ENCODE results near the gene TPGS1. TPM values are rescaled to one million over a fixed set of nuclear protein-coding genes. Genes with fewer than 3 reads are reported as not detected.

Gene TPGS1
- total and polyA plus RNA-seq, 8 donors: 1.2 to 65.5 (median 25.0) TPM

DNA sequence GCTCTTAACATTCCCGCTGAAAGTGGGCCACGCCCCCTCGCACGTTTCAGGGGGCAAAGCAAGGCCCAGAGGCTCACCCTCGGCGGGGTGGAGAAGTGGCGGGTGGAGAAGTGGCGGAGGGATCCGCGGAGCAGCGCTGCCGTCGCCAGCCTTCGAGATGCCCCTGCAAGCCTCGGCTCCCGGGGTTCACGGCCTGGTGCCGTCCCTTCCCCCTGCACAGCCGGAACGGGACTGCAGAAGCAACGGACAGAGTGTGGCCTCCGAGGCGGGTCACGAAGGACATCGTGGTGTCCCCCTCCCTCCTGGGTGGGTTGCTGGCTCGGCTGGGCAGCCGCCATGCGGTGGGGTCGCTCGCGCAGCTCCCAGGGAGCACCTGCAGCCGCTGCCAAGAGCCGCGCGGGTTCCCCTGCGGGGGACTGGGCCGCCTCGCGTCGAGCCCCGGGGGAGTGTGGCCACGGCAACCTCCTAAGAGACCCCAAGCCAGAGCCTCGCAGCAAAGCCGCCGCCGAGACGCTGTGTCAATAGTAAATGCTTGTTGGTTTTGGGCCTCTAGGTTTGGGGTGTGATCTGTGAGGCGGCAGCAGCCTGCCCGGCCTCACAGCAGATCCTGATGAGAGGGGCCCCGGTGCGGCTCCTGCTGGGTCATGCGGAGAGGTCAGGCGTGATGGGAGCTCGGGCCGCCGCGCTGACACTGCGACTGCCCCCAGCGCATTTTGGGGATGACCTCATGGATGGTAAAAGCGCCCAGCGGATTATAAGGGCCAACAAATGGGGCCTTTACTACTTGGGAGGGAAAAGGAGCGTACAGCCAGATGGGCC lies 5.5 kb downstream of the TPGS1 start:
- intact Hi-C loops (cut with DNase I; ENCODE audit: low total_unique reads): no loop called here
- Histone ChIP-seq H3K4me3 (no peak overlapping the region), H3K27ac (peak overlapping the region in 1 of 5 donors; percentile 23), H3K9me3 (no peaks in the 10 kb centered on the region), H3K36me3 (peaks cover 0 to 11% (median 6%) of the 10 kb centered on the region in 4 donors), H3K27me3 (no peaks in the 10 kb centered on the region), H3K4me1 (peaks cover 11 to 41% (median 32%) of the 10 kb centered on the region in 4 donors)
- TF ChIP-seq, protein P1, sequence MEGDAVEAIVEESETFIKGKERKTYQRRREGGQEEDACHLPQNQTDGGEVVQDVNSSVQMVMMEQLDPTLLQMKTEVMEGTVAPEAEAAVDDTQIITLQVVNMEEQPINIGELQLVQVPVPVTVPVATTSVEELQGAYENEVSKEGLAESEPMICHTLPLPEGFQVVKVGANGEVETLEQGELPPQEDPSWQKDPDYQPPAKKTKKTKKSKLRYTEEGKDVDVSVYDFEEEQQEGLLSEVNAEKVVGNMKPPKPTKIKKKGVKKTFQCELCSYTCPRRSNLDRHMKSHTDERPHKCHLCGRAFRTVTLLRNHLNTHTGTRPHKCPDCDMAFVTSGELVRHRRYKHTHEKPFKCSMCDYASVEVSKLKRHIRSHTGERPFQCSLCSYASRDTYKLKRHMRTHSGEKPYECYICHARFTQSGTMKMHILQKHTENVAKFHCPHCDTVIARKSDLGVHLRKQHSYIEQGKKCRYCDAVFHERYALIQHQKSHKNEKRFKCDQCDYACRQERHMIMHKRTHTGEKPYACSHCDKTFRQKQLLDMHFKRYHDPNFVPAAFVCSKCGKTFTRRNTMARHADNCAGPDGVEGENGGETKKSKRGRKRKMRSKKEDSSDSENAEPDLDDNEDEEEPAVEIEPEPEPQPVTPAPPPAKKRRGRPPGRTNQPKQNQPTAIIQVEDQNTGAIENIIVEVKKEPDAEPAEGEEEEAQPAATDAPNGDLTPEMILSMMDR (IDR thresholded peaks at IDR 0.05): no peak
- no peak for TF ChIP-seq POLR2AphosphoS5 (IDR thresholded peaks at IDR 0.05)
- TF ChIP-seq EP300 (IDR thresholded peaks at IDR 0.05): no peak
- TF ChIP-seq POLR2A (IDR thresholded peaks at IDR 0.05): no peak
- DNase-seq: peak in 1 of 2 donors; percentile 64
- WGBS, 5 donors: 31 to 61% (median 39%) methylated on average over 16 to 62 of the region's 62 CpGs

DNA sequence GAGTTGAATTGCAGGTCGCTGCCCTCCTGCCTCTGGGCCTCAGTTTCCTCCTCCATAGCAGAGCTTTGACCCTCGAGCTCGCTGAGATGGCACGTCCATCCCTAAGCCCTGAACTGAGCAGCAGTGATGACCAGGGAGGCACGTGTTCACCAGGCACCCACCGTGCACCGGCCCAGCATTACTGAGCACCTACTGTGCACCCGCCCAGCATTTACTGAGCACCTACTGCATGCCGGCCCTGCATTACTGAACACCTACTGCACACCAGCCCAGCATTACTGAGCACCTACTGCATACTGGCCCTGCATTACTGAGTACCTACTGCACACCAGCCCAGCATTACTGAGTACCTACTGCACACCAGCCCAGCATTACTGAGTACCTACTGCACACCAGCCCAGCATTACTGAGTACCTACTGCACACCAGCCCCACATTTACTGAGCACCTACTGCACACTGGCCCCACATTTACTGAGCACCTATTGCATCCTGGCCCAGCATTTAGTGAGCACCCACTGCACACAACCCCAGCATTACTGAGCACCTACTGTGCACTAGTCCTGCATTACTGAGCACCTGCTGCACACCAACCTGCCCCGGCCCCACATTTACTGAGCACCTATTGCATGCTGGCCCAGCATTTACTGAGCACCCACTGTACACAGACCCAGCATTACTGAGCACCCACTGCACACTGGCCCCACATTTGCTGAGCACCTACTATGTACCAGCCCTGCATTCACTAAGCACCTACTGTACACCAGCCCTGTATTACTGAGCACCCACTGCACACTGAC lies 6.3 kb downstream of the TPGS1 start:
- intact Hi-C loops (cut with DNase I; ENCODE audit: low total_unique reads): no loop called here
- Histone ChIP-seq H3K4me3 (no peak overlapping the region), H3K27ac (no peak overlapping the region), H3K36me3 (peaks cover 0 to 11% (median 6%) of the 10 kb centered on the region in 4 donors), H3K27me3 (no peaks in the 10 kb centered on the region), H3K4me1 (peaks cover 3 to 33% (median 25%) of the 10 kb centered on the region in 4 donors), H3K9me3 (no peaks in the 10 kb centered on the region)
- no peak for DNase-seq
- 70 to 85% (median 77%) methylated on average over 8 to 10 of the region's 10 CpGs for WGBS, 5 donors
- TF ChIP-seq EP300 (IDR thresholded peaks at IDR 0.05) (no peak), POLR2AphosphoS5 (IDR thresholded peaks at IDR 0.05) (no peak), POLR2A (IDR thresholded peaks at IDR 0.05) (no peak)
- TF ChIP-seq, protein P1 (IDR thresholded peaks at IDR 0.05): no peak

DNA sequence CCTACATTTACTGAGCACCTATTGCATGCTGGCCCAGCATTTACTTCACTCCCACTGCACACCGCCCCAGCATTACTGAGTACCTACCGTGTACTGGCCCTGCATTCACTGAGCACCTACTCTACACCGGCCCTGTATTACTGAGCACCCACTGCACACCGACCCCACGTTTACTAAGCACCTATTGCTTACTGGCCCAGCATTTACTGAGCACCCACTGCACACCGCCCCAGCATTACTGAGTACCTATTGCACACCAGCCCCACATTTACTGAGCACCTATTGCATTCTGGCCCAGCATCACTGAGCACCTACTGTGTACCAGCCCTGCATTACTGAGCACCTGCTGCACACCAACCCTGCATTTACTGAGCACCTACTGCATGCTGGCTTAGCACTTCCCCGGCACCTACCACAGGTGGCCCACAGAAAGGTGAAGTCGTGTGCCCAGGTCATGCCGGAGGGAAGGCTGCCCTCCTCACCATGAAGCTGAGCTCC lies 6.9 kb downstream of the TPGS1 start:
- H3K36me3 ChIP-seq: peaks cover 0 to 12% (median 4%) of the 10 kb centered on the region in 4 donors
- no peak overlapping the region for H3K4me3 ChIP-seq
- no peak for DNase-seq
- H3K27me3 ChIP-seq: no peaks in the 10 kb centered on the region
- TF ChIP-seq POLR2A (IDR thresholded peaks at IDR 0.05): no peak
- no peak for TF ChIP-seq EP300 (IDR thresholded peaks at IDR 0.05)
- TF ChIP-seq POLR2AphosphoS5 (IDR thresholded peaks at IDR 0.05): no peak
- TF ChIP-seq, protein P1 (IDR thresholded peaks at IDR 0.05): no peak
- 87 to 98% (median 96%) methylated on average over 8 to 9 of the region's 9 CpGs for WGBS, 5 donors
- no peaks in the 10 kb centered on the region for H3K9me3 ChIP-seq
- peaks cover 0 to 33% (median 24%) of the 10 kb centered on the region in 4 donors for H3K4me1 ChIP-seq
- H3K27ac ChIP-seq: no peak overlapping the region
- intact Hi-C loops (cut with DNase I; ENCODE audit: low total_unique reads): no loop called here
